MG63 (cell line): ENCODE data around the gene HECTD2. TPM values are rescaled to one million over a fixed set of nuclear protein-coding genes. Genes with fewer than 3 reads are reported as not detected.
"Not testable (repeated sequence)": the region's sequence is repeated elsewhere in the genome, so short reads cannot be mapped to it uniquely, and the experiment has no call there.

Experiments used
- DNase-seq: peaks from one replicate; pipeline ENCODE4 v3.0.0-alpha.2; 2020
- H3K27me3 ChIP-seq: fragments of 250-450 bp; sonication (Bioruptor Pico); 2 replicates; pipeline ENCODE4 v1.5.1; 2020; ENCODE audit warnings: mild to moderate bottlenecking, moderate library complexity
- H3K36me3 ChIP-seq: fragments of 250-450 bp; sonication (Bioruptor Pico); 2 replicates; pipeline ENCODE4 v1.5.1; 2020; ENCODE audit warnings: mild to moderate bottlenecking, moderate library complexity
- H3K4me3 ChIP-seq: fragments of 250-450 bp; sonication (Bioruptor Pico); 2 replicates; pipeline ENCODE4 v1.5.1; 2020; ENCODE audit warnings: mild to moderate bottlenecking, moderate library complexity
- H3K9me3 ChIP-seq: fragments of 250-450 bp; sonication (Bioruptor Pico); 2 replicates; pipeline ENCODE4 v1.5.1; 2020; ENCODE audit warnings: mild to moderate bottlenecking, moderate library complexity
- total RNA-seq: library from RNA; depleted of rRNA; stranded (reverse); fragments of >200 nt; shearing (Covaris generic); gene quantifications from 2 replicates; pipeline ENCODE4 v1.2.3, GENCODE V29; 2014; ENCODE audit warnings: low replicate concordance

The HECTD2 gene
- total RNA-seq, 1 experiment from 2014 or later, result 2.5 TPM

GRCh38 chr10:91539930-91540329 is 129.8 kb downstream of the HECTD2 start:
- Histone ChIP-seq H3K27me3 (no peaks in the 10 kb centered on the region), H3K9me3 (0 out of 2 replicates have a peak, but pooled peaks cover 4% of the 10 kb centered on the region), H3K4me3 (no peak overlapping the region), H3K36me3 (no peaks in the 10 kb centered on the region)
- DNase-seq, result no peak

GRCh38 chr10:91540733-91541132 is 130.6 kb downstream of the HECTD2 start:
- Histone ChIP-seq H3K36me3 (no peaks in the 10 kb centered on the region), H3K4me3 (no peak overlapping the region), H3K9me3 (0 out of 2 replicates have a peak, but pooled peaks cover 4% of the 10 kb centered on the region), H3K27me3 (no peaks in the 10 kb centered on the region)
- peak; percentile 30 for DNase-seq

- no peak for DNase-seq
- no peaks in the 10 kb centered on the region for H3K36me3 ChIP-seq
- H3K9me3 ChIP-seq, result 0 out of 2 replicates have a peak, but pooled peaks cover 4% of the 10 kb centered on the region
- H3K27me3 ChIP-seq, result no peaks in the 10 kb centered on the region
- no peak overlapping the region for H3K4me3 ChIP-seq
Observed at GRCh38 chr10:91541481-91541880, 131.3 kb downstream of the HECTD2 start.

- DNase-seq, result no peak
- 0 out of 2 replicates have a peak, but pooled peaks cover 3% of the 10 kb centered on the region for H3K9me3 ChIP-seq
- H3K4me3 ChIP-seq, result no peak overlapping the region
- H3K36me3 ChIP-seq, result no peaks in the 10 kb centered on the region
- no peaks in the 10 kb centered on the region for H3K27me3 ChIP-seq
Observed at GRCh38 chr10:91545384-91545783, 135.2 kb downstream of the HECTD2 start.

GRCh38 chr10:91545838-91546237 is 135.7 kb downstream of the HECTD2 start:
- no peak for DNase-seq
- Histone ChIP-seq H3K27me3 (no peaks in the 10 kb centered on the region), H3K36me3 (no peaks in the 10 kb centered on the region), H3K4me3 (no peak overlapping the region), H3K9me3 (no peaks in the 10 kb centered on the region)

GRCh38 chr10:91549262-91549661 is 139.1 kb downstream of the HECTD2 start:
- Histone ChIP-seq H3K4me3 (no peak overlapping the region), H3K9me3 (no peaks in the 10 kb centered on the region), H3K27me3 (no peaks in the 10 kb centered on the region), H3K36me3 (no peaks in the 10 kb centered on the region)
- DNase-seq, result no peak

GRCh38 chr10:91550021-91550420 is 139.9 kb downstream of the HECTD2 start:
- DNase-seq, result no peak

GRCh38 chr10:91551856-91552255 is 141.7 kb downstream of the HECTD2 start:
- H3K27me3 ChIP-seq, result no peaks in the 10 kb centered on the region
- no peak overlapping the region for H3K4me3 ChIP-seq
- no peaks in the 10 kb centered on the region for H3K9me3 ChIP-seq
- peak; percentile 21 for DNase-seq
- H3K36me3 ChIP-seq, result no peaks in the 10 kb centered on the region

More at GRCh38 chr10:91550021-91550420, 139.9 kb downstream of the HECTD2 start:
- H3K36me3 ChIP-seq, result no peaks in the 10 kb centered on the region
- H3K27me3 ChIP-seq, result no peaks in the 10 kb centered on the region
- no peak overlapping the region for H3K4me3 ChIP-seq
- no peaks in the 10 kb centered on the region for H3K9me3 ChIP-seq

GRCh38 chr10:91552274-91553095 is 142.3 kb downstream of the HECTD2 start:
- DNase-seq, result no peak
- H3K4me3 ChIP-seq, result no peak overlapping the region

GRCh38 chr10:91555455-91555854 is 145.3 kb downstream of the HECTD2 start:
- no peak for DNase-seq
- Histone ChIP-seq H3K9me3 (no peaks in the 10 kb centered on the region), H3K27me3 (no peaks in the 10 kb centered on the region), H3K36me3 (no peaks in the 10 kb centered on the region), H3K4me3 (no peak overlapping the region)

More at GRCh38 chr10:91552274-91553095, 142.3 kb downstream of the HECTD2 start:
- no peaks in the 10 kb centered on the region for H3K27me3 ChIP-seq
- no peaks in the 10 kb centered on the region for H3K9me3 ChIP-seq
- no peaks in the 10 kb centered on the region for H3K36me3 ChIP-seq

- Histone ChIP-seq H3K36me3 (no peaks in the 10 kb centered on the region), H3K4me3 (no peak overlapping the region), H3K27me3 (no peaks in the 10 kb centered on the region), H3K9me3 (peaks cover 6% of the 10 kb centered on the region)
- DNase-seq, result no peak
Observed at GRCh38 chr10:91556691-91557566, 146.8 kb downstream of the HECTD2 start.

GRCh38 chr10:91557651-91558111 is 147.5 kb downstream of the HECTD2 start:
- H3K36me3 ChIP-seq, result no peaks in the 10 kb centered on the region
- no peak for DNase-seq
- no peaks in the 10 kb centered on the region for H3K27me3 ChIP-seq
- H3K9me3 ChIP-seq, result peaks cover 6% of the 10 kb centered on the region
- H3K4me3 ChIP-seq, result no peak overlapping the region

GRCh38 chr10:91558473-91558872 is 148.3 kb downstream of the HECTD2 start:
- no peak for DNase-seq
- Histone ChIP-seq H3K27me3 (no peaks in the 10 kb centered on the region), H3K9me3 (peaks cover 6% of the 10 kb centered on the region), H3K36me3 (no peaks in the 10 kb centered on the region), H3K4me3 (no peak overlapping the region)

GRCh38 chr10:91559169-91559568 is 149.0 kb downstream of the HECTD2 start:
- no peak for DNase-seq
- peaks cover 6% of the 10 kb centered on the region for H3K9me3 ChIP-seq
- H3K4me3 ChIP-seq, result no peak overlapping the region
- no peaks in the 10 kb centered on the region for H3K36me3 ChIP-seq
- H3K27me3 ChIP-seq, result no peaks in the 10 kb centered on the region

GRCh38 chr10:91559750-91560149 is 149.6 kb downstream of the HECTD2 start:
- Histone ChIP-seq H3K27me3 (no peaks in the 10 kb centered on the region), H3K4me3 (no peak overlapping the region), H3K36me3 (no peaks in the 10 kb centered on the region), H3K9me3 (peaks cover 6% of the 10 kb centered on the region)
- no peak for DNase-seq

GRCh38 chr10:91560827-91561226 is 150.7 kb downstream of the HECTD2 start:
- DNase-seq, H3K4me3 ChIP-seq, H3K9me3 ChIP-seq, H3K36me3 ChIP-seq, H3K27me3 ChIP-seq: not testable (repeated sequence)
